Smooth muscle cell (in vitro differentiated cells): ENCODE results near the gene AKAP12. TPM values are rescaled to one million over a fixed set of nuclear protein-coding genes. Genes with fewer than 3 reads are reported as not detected.

Source experiments
- DNase-seq: peaks from one replicate; lab custom pipeline; 2025; ENCODE audit not compliant: unreplicated experiment; lab: John Stamatoyannopoulos, UW
- H2AFZ ChIP-seq: fragments of 200-600 bp; sonication (generic); 2 replicates; pipeline ENCODE4 v1.6.0; 2016; ENCODE audit warnings: antibody characterized with exemption, low read depth, mild to moderate bottlenecking
- H3F3A ChIP-seq: fragments of 200-600 bp; sonication (generic); 2 replicates; pipeline ENCODE4 v1.6.0; 2017; ENCODE audit warnings: antibody characterized with exemption, low read depth
- H3K27ac ChIP-seq: fragments of 200-600 bp; sonication (generic); 2 replicates; pipeline ENCODE4 v1.5.1; 2016; ENCODE audit warnings: low read depth, mild to moderate bottlenecking
- H3K27me3 ChIP-seq: fragments of 200-600 bp; sonication (generic); 2 replicates; pipeline ENCODE4 v1.6.1; 2016; ENCODE audit warnings: low read depth, mild to moderate bottlenecking
- H3K36me3 ChIP-seq: fragments of 200-600 bp; sonication (generic); 2 replicates; pipeline ENCODE4 v1.5.1; 2016; ENCODE audit warnings: low read depth
- H3K4me1 ChIP-seq: fragments of 200-600 bp; sonication (generic); 2 replicates; pipeline ENCODE4 v1.5.1; 2016; ENCODE audit warnings: low read depth
- H3K4me2 ChIP-seq: fragments of 200-600 bp; sonication (generic); 2 replicates; pipeline ENCODE4 v1.6.0; 2016; ENCODE audit warnings: mild to moderate bottlenecking
- H3K4me3 ChIP-seq: fragments of 200-600 bp; sonication (generic); 2 replicates; pipeline ENCODE4 v1.5.1; 2016; ENCODE audit warnings: mild to moderate bottlenecking
- H3K79me2 ChIP-seq: fragments of 200-600 bp; sonication (generic); 2 replicates; pipeline ENCODE4 v1.6.0; 2016; ENCODE audit warnings: low read depth, mild to moderate bottlenecking
- H3K9ac ChIP-seq: fragments of 200-600 bp; sonication (generic); 2 replicates; pipeline ENCODE4 v1.6.0; 2016; ENCODE audit warnings: low read depth
- H3K9me3 ChIP-seq: fragments of 200-600 bp; sonication (generic); replicated peaks from 2 replicates; pipeline ENCODE4 v1.5.1; 2016; ENCODE audit warnings: low read depth
- H4K20me1 ChIP-seq: fragments of 200-600 bp; sonication (generic); 2 replicates; pipeline ENCODE4 v1.6.0; 2016; ENCODE audit warnings: low read depth
- CTCF ChIP-seq: fragments of 200-600 bp; sonication (generic); IDR thresholded peaks from 2 replicates; pipeline ENCODE4 v1.5.1; 2017; ENCODE audit warnings: borderline replicate concordance, mild to moderate bottlenecking, antibody characterized with exemption; ENCODE audit not compliant: insufficient read depth, poor library complexity, severe bottlenecking
- WGBS: methylation state at CpG from one replicate; pipeline ENCODE4 v1.1.7; 2016; ENCODE audit warnings: low lambda C conversion rate; 5-methylcytosine and 5-hydroxymethylcytosine counted together
- polyA plus RNA-seq: library from polyadenylated mRNA; unstranded; fragments of >200 nt; fragmentation: Nextera tagmentation; extraction: Ambion mirVana; gene quantifications from 2 replicates; pipeline ENCODE4 v1.2.1, GENCODE V29; 2016
- total RNA-seq: library from RNA; depleted of rRNA; stranded (reverse); fragments of >200 nt; gene quantifications from 2 replicates; pipeline ENCODE4 v1.2.3, GENCODE V29; 2014

AKAP12 gene
- total and polyA plus RNA-seq, 2 experiments from 2014 or later: 10.7 to 13.3 TPM

- Histone ChIP-seq H3K27me3 (no peaks in the 10 kb centered on the region), H3K27ac (no peak overlapping the region), H3K9ac (no peak overlapping the region), H3K4me3 (no peak overlapping the region), H3K79me2 (peaks cover 5% of the 10 kb centered on the region), H3F3A (no peaks in the 10 kb centered on the region), H3K36me3 (no peaks in the 10 kb centered on the region), H2AFZ (no peak overlapping the region), H3K9me3 (no peaks in the 10 kb centered on the region), H3K4me2 (no peak overlapping the region), H4K20me1 (no peaks in the 10 kb centered on the region), H3K4me1 (no peaks in the 10 kb centered on the region)
- 87% methylated on average over 4 of the region's 4 CpGs for WGBS
- TF ChIP-seq CTCF: no peak
- no peak for DNase-seq
These were observed 29.7 kb downstream of the AKAP12 start for GRCh38 chr6:151269321-151269995.

- no peaks in the 10 kb centered on the region for H3K36me3 ChIP-seq
- H3K9me3 ChIP-seq: no peaks in the 10 kb centered on the region
- no peak overlapping the region for H2AFZ ChIP-seq
- H3K79me2 ChIP-seq: peaks cover 8% of the 10 kb centered on the region
- TF ChIP-seq CTCF: no peak
- 92% methylated on average over 6 of the region's 6 CpGs for WGBS
- H3K4me3 ChIP-seq: no peak overlapping the region
- no peaks in the 10 kb centered on the region for H3K27me3 ChIP-seq
- H3F3A ChIP-seq: peaks cover 6% of the 10 kb centered on the region
- H3K27ac ChIP-seq: no peak overlapping the region
- no peak for DNase-seq
- H3K4me1 ChIP-seq: peaks cover 9% of the 10 kb centered on the region
- H4K20me1 ChIP-seq: no peaks in the 10 kb centered on the region
- no peak overlapping the region for H3K9ac ChIP-seq
- H3K4me2 ChIP-seq: no peak overlapping the region
These were observed 35.4 kb downstream of the AKAP12 start for GRCh38 chr6:151275121-151275520.

GRCh38 chr6:151275566-151275965 is 35.8 kb downstream of the AKAP12 start:
- H3K9me3 ChIP-seq: no peaks in the 10 kb centered on the region
- no peaks in the 10 kb centered on the region for H4K20me1 ChIP-seq
- no peak overlapping the region for H3K4me3 ChIP-seq
- H3F3A ChIP-seq: peaks cover 6% of the 10 kb centered on the region
- H3K36me3 ChIP-seq: no peaks in the 10 kb centered on the region
- WGBS: 93% methylated on average over 4 of the region's 4 CpGs
- no peak overlapping the region for H3K27ac ChIP-seq
- no peak for DNase-seq
- TF ChIP-seq CTCF: no peak
- H3K4me2 ChIP-seq: peak overlapping the region; percentile 30
- no peak overlapping the region for H3K9ac ChIP-seq
- H3K79me2 ChIP-seq: peaks cover 8% of the 10 kb centered on the region
- peaks cover 9% of the 10 kb centered on the region for H3K4me1 ChIP-seq
- no peak overlapping the region for H2AFZ ChIP-seq
- H3K27me3 ChIP-seq: no peaks in the 10 kb centered on the region
